Mesenteric fat pad (tissue), 1 donor: ENCODE data around the gene DEF6. TPM values are rescaled to one million over a fixed set of nuclear protein-coding genes. Genes with fewer than 3 reads are reported as not detected.
A peak's percentile ranks its signal among the peaks of the same experiment; 100 is the strongest.

Experiments used
- DNase-seq: peaks from one replicate; pipeline ENCODE4 v3.0.0-alpha.2; 2020; ENCODE audit warnings: low spot score
- long read RNA-seq: library from polyadenylated mRNA; unstranded; transcript quantifications from one replicate; pipeline ENCODE4 v2.0.0, GENCODE V29; 2020
- total RNA-seq: library from RNA; stranded (reverse); fragmentation: NEBNext Ultra II Directional; extraction: Animal tissue kit (Norgen Biotek cat#: 25700); gene quantifications from one replicate; pipeline ENCODE4 v1.2.1, GENCODE V29; 2021
- donor health status: DM: yes; HTN: yes; CAD: no.

Gene DEF6, protein sequence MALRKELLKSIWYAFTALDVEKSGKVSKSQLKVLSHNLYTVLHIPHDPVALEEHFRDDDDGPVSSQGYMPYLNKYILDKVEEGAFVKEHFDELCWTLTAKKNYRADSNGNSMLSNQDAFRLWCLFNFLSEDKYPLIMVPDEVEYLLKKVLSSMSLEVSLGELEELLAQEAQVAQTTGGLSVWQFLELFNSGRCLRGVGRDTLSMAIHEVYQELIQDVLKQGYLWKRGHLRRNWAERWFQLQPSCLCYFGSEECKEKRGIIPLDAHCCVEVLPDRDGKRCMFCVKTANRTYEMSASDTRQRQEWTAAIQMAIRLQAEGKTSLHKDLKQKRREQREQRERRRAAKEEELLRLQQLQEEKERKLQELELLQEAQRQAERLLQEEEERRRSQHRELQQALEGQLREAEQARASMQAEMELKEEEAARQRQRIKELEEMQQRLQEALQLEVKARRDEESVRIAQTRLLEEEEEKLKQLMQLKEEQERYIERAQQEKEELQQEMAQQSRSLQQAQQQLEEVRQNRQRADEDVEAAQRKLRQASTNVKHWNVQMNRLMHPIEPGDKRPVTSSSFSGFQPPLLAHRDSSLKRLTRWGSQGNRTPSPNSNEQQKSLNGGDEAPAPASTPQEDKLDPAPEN
- 7.8 TPM for total RNA-seq
- long read RNA-seq, transcript DEF6-201 (11 exons, 2,262 nt) = major isoform, 29 of 34 reads
- long read RNA-seq, partial matches to known transcripts = 2 of 34 reads
- long read RNA-seq, other reads (novel, unspliced or antisense) = 3 of 34 reads

DNA sequence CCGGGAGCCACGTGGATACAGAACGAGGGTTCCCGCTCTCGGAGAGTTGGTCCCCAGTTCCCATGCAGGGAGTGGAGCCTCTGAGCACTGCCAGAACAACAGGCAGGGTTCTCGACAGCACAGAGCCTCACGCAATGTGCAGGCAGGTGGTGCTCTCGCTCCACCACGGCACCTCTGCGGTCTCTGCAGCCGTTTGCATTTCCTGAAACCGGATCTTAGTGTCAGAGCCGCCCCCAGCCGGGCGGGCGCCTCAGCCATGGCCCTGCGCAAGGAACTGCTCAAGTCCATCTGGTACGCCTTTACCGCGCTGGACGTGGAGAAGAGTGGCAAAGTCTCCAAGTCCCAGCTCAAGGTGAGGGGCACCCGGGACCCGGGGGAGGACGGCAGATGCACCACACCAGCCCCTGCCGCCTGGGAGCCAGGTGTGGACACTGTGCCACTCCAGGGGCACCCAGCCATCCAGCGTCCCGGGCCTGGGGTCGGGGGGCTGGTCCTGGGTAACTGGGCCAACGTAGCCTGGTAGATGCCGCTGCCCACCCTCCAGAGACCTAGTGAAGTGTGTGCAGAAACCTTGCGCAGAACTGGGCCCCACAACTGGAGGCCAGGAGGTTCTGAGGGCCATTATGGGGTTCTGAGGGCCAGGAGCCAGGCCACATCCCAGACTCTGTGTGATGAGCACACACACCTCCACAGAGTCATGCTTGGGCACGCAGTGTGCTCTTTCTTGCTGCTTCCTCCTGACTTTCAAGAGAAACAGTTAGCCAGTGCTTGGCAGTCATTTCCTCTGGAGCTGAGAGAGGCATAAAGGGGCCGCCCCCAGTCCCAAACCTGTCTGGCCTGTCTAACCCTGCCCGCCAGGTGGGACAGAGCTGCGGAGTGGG, at the start of gene DEF6:
DEF6 (plus strand) TSS at position 218 of the 881 bp plus-strand sequence; CDS start at position 257, 39 bp downstream.
- peak; percentile 93 for DNase-seq

DNA sequence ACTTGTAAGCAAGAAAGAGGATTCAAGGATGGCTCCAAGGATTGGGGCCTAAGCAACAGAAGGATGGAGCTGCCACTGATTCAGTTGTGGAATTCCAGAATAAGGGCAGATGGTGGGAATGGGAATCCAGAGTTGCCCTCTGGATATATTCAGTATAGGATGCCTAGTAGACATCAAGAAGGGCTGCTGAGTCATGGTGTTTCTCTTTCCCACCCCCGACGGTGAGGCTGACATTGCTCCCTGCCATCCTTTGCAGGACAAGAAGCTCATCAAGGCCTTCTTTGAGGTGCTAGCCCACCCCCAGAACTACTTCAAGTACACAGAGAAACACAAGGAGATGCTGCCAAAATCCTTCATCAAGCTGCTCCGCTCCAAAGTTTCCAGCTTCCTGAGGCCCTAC, 49.3 kb upstream of the DEF6 start:
- peak; percentile 37 for DNase-seq

DNA sequence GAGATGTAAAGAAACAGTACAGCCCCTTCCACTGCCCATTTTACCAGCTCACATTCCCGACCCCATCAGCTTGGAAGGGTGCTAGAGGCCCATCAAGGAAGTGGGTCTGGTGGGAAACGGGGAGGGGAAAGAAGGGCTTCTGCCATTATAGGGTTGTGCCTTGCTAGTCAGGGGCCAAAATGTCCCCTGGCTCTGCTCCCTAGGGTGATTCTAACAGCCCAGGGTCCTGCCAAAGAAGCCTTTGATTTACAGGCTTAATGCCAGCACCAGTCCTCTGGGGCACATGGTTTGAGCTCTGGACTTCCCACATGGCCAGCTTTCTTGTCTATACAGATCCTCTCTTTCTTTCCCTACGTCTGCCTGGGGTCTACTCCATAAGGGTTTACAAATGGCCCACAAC, 48.7 kb upstream of the DEF6 start:
- no peak for DNase-seq

DNA sequence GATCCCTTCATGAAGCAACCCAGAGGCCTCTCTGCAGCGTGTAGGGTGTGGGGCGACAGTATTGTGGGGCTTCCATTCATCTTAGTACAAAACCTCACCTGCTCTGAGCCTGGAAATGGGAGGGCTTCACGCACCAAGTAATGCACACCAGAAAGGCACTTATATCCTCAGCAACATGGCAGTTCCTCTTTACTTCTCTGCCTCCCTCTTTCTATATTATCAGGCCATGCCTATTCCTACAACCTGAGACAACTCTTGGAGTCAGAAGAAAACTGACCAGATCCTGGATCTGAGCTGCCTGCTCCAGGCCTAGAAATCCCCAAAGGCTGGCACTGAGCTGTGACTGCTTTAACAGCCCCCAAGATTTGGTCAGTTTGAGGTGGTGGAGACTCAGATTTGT, 45.7 kb upstream of the DEF6 start:
- no peak for DNase-seq

GRCh38 chr6:35253249-35253648, 44.4 kb upstream of the DEF6 start:
- peak; percentile 30 for DNase-seq

DNA sequence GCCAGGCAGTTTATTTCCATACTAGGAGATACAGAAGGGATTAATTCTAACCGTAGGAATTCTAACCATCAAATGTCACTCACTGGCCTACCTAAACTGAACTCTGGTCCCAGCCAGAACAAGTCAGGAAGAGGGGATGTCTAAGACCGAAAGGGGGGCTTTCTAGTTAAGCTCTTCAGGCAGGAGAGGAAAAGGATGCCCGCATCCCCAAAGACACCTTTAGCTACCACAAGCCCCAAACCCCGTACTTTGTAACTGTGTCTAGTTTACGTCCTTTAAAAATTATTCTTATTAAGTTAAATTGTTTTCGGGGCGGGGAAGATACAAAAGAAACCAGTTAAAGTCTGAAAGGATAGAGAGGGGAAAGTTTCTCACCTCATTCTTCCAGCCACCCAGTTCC, 39.3 kb upstream of the DEF6 start:
- no peak for DNase-seq

DNA sequence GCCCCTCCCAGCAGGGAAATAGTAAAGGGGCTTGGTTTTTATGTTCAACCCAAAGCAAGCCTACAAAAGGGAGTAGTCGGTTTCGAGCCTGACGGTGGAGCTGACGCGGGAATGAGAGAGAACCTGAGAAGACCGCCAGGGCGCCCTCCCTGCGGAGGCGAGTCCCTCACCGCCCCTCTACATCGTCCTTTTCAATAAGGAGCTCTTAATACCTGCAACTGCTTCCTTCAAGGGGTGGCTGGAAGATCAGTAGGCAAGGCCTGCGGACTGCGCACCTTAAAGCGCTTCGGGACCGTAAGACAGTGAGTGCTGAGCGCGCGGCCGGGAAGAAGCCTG, 38.8 kb upstream of the DEF6 start:
- DNase-seq = no peak

DNA sequence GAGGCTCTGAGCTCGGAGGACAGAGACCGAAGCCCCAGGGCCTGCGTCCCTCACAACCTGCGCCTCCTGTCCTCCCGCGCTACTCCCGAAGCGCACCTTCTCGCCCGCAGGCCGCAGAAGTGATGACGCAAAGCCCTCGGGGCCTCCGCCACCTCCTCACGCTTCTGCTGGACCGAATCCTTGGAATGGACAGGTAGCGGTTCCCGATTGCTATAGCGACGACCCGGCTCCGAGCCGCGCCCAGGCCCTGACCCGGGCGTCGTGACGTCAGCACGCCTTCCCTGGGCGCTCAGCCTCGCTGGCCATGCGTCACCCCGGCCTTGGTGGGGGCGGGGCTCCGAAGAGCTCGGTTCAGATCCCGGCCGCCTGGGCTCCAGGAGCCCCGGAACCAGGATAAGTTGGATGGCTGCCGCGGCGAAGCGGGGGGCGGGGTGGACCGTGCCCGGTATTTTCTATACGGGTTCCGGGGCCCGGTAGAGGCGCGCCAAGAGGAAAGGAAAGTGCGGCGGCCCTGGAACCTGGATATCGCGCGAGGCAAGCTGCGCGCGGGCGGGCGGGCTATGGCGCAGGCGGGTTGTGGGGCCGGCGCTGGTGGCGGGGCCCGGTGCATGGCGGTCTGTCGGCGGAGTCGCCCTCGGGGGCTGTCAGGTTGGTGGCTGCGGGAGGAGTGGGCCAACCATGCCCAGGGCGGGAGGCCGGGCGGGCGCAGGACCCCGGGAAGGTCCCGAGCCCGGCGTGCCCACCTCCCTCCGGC, 38.2 kb upstream of the DEF6 start, which contains the start of gene ZNF76:
ZNF76 (plus strand) TSS at position 542 of the 754 bp plus-strand sequence. CDS start 21,417 bp downstream, outside the sequence.
- DNase-seq = peak; percentile 100

DNA sequence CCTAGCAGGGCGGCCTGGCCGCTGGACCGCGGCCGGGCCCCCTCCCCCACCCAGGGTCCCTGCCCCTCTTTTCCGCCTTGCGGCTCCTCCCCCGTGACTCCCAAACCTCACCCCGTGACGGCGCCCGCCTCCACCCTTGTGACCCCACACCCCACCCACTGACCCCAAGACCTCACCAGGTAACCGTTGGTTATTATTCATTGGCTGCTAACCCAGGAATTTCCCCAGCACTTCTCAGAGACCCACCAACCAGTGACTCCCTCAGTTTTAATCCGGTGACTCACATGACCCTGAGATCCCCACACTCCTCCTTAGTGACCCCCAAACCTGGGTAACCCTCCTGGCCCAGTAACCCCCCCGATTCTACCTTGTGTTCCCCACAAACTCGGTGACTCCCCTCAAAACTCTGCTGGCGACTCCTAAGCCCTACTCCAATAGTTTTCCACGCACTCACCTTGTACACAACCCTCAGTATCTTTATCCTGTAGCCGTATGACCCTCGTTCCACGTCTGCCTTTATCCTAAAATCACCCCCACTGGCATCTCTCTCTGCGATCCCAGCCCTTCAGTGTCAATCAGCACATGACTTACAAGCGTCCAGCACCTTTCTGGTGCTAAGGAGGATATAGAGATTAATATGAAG, 37.5 kb upstream of the DEF6 start:
- peak; percentile 92 for DNase-seq

DNA sequence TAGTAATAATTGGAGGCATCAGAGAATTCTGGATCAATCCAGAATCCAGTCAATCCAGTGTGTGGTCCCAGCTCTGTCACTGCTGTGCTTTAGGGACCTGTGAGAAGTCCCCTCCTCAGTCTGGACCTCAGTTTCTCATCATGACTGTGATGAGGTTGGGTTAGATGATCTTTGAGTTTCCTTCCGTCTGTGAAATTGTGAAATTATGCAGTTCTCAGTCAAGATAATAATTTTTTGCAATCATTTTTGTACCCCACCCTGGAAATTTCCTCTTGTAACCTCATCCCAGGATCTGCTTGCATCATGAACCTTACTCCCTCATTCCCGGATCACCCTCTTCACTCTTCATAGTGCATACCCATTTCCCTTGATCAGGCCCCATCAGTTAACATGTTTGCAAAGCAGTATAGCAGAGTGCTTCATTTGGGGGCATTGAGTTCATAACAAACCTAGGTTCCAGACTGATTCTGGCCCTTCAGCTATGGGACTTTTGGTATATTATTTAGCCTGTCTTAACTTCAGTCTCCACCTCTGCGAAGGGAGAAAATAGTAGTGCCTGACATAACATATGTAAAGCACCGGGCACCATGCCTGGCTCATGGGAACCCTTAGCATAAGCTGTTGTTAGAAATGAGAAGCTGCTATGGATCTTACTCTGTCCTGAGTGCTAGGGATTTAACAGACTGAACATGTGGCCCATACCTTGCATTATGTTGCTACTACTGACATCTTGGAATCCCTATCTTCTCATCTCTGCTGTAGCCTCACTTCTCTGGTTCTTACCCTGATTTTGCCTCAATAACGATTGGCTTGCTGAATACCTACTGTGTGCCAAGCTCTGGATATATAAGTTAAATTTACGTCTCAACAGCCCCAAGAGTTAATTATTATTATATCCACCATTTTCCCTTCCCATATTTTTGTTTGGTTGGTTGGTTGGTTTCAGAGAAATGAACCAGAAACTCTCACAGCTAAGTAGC, 36.7 kb upstream of the DEF6 start:
- no peak for DNase-seq

- DNase-seq = no peak
Measured at GRCh38 chr6:35262596-35262995, 35.0 kb upstream of the DEF6 start.

DNA sequence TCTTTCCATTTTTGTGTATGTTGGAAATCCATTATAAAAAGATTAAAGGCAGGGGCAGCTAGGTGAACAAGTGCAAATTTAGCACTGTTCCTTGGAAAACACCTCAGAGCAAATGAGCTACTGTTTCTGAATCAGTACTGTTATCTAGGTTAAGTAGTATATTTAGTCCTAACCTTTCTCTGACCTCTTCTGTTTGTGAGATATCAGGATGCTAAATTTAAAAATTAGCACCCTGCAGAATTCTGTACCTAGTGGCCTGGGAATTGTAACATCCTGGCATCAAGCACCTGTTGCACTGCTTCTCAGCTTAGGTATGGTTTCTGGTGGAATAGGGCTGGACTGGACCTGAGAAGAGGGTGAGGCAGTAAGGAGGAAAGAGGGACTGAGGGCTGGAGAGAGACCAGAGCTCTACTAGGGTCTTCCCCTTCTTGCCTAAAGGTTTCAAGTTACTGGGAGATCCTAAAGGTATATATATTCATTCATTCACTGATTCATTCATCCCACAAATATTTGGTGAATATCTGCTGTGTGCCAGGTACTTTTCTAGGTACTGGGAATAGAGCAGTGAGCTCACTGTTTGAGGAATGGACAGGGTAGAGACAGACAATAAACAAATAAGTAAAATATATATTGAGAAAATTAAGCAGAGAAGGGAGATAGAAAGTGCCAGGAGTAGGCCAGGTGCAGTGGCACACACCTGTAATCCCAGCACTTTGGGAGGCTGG, 32.9 kb upstream of the DEF6 start:
- DNase-seq = no peak

GRCh38 chr6:35265523-35265922, 32.1 kb upstream of the DEF6 start:
- DNase-seq = no peak

- no peak for DNase-seq
Measured at GRCh38 chr6:35267446-35267845, 30.2 kb upstream of the DEF6 start.

DNA sequence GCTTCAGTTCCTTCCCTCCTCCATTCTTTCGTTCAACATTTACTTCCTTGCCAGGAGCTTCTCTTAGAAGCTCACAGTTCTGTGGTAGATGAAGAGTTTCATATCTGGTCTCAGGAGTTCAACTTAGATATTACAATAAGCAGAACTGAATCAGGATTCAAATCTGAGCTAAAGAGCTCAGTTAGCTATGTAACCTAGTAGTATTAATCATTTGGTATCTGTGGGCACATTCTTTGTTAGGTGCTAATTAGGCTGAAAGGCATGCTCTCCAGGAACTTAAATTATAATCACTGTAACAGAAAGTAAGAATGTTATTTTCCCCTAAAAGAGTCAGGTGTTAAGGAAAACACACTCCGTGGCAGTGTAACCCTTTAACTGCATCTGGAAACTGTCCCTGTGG, 29.7 kb upstream of the DEF6 start:
- no peak for DNase-seq

- no peak for DNase-seq
Measured at GRCh38 chr6:35272005-35272404, 25.6 kb upstream of the DEF6 start.

DNA sequence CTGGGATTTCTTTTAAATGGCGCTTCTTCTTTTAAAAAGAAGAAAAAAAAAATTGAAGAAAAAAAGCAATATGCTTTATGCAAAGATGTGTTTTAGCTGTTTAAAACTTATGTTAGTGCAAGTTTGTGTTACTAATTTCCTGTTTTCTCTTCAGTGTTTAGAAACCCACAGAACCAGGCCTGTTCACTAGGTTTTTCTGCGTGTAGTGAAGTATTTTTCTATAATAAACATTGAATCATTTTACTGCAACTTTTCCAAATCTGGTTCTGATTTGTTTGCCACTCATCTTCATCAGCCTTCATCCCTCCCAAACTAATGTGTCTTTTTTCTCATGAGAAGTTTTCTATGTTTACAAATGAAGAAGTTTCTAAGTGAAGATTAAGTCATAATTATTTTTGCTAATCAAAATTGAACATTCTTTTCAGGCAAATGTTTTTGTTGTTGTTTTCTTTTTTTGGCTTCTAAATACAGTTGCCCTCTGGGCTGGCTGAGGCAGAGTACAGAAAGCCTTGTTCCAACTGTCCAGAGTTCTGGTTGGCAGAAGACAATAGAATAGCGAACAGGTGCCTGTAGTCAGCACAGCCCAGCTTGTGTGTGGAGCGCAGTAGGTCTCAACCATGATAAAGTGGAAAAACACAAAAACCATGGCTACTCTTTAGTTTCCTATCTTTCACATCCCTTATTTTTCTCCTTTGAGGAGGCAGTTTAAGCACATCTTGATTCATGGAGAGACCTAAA, 23.6 kb upstream of the DEF6 start:
- no peak for DNase-seq
